Activated CD4-positive, alpha-beta memory T cell treated with anti-CD3 and anti-CD28 coated beads for 36 hours (primary cell): ENCODE data around the gene YPEL1. TPM values are rescaled to one million over a fixed set of nuclear protein-coding genes. Genes with fewer than 3 reads are reported as not detected.

Experiments used
- CTCF ChIA-PET: fragments of 350-600 bp; sonication (Branson Sonifier 250); formaldehyde crosslinking; loops from one replicate; lab custom pipeline; 2021; ENCODE audit warnings: antibody characterized with exemption, inconsistent platforms; lab: Charles Lee
- POLR2A ChIA-PET: fragments of 350-600 bp; sonication (Branson Sonifier 250); formaldehyde crosslinking; loops from one replicate; lab custom pipeline; 2021; ENCODE audit warnings: antibody characterized with exemption; lab: Charles Lee
- DNase-seq: peaks from one replicate; pipeline ENCODE4 v3.0.0-alpha.2; 2020
- H3K27ac Mint-ChIP-seq: one replicate; pipeline ENCODE4 v1.8.0; 2021; ENCODE audit warnings: mixed read lengths
- H3K27me3 Mint-ChIP-seq: one replicate; pipeline ENCODE4 v1.8.0; 2021; ENCODE audit warnings: mixed read lengths
- H3K36me3 Mint-ChIP-seq: one replicate; pipeline ENCODE4 v1.8.0; 2021; ENCODE audit warnings: mixed read lengths
- H3K4me1 Mint-ChIP-seq: one replicate; pipeline ENCODE4 v1.8.0; 2021; ENCODE audit warnings: low read depth, mixed read lengths
- H3K4me3 Mint-ChIP-seq: one replicate; pipeline ENCODE4 v1.8.0; 2021; ENCODE audit warnings: mild to moderate bottlenecking, mixed read lengths
- H3K9me3 Mint-ChIP-seq: one replicate; pipeline ENCODE4 v1.8.0; 2021; ENCODE audit warnings: mixed read lengths
- intact Hi-C: fragments of 100-400 bp; cut with micrococcal nuclease; formaldehyde crosslinking; loops from one replicate; pipeline ENCODE4 v1.15.1; 2023
- total RNA-seq, 2 experiments: library from RNA; stranded (reverse); gene quantifications; one replicate each; pipeline ENCODE4 v1.2.3, GENCODE V29; 2021

Gene YPEL1
- total RNA-seq, 2 experiments from 2014 or later = 1.6 to 1.8 TPM

- ChIA-PET POLR2A (no interaction called here), CTCF (interaction anchor here (1.1 to 1.4 kb wide), 2 partner anchors 35 to 51 kb away, joined by 3 read pairs; no protein-coding TSS in a partner anchor)
- H3K4me1 Mint-ChIP-seq = peaks cover 2% of the 10 kb centered on the region
- H3K4me3 Mint-ChIP-seq = no peak overlapping the region
- no peaks in the 10 kb centered on the region for H3K27me3 Mint-ChIP-seq
- peaks cover 39% of the 10 kb centered on the region for H3K36me3 Mint-ChIP-seq
- no peak for DNase-seq
- no peak overlapping the region for H3K27ac Mint-ChIP-seq
- no peaks in the 10 kb centered on the region for H3K9me3 Mint-ChIP-seq
- intact Hi-C loops = no loop called here
Measured at GRCh38 chr22:21674638-21675245, 60.9 kb downstream of the YPEL1 start.

- ChIA-PET CTCF (interaction anchor here (1.4 kb wide), 1 partner anchor 50 kb away, joined by 3 read pairs; no protein-coding TSS in a partner anchor), POLR2A (no interaction called here)
- Mint-ChIP-seq H3K4me3 (no peak overlapping the region), H3K9me3 (no peaks in the 10 kb centered on the region), H3K36me3 (peaks cover 41% of the 10 kb centered on the region), H3K27ac (no peak overlapping the region), H3K27me3 (no peaks in the 10 kb centered on the region), H3K4me1 (peaks cover 6% of the 10 kb centered on the region)
- DNase-seq = no peak
- intact Hi-C loops = no loop called here
Measured at GRCh38 chr22:21673534-21674321, 61.9 kb downstream of the YPEL1 start.

- Mint-ChIP-seq H3K27ac (no peak overlapping the region), H3K4me1 (peaks cover 13% of the 10 kb centered on the region), H3K27me3 (no peaks in the 10 kb centered on the region), H3K36me3 (peaks cover 39% of the 10 kb centered on the region), H3K9me3 (no peaks in the 10 kb centered on the region), H3K4me3 (no peak overlapping the region)
- POLR2A ChIA-PET = no interaction called here
- intact Hi-C loops = no loop called here
- no peak for DNase-seq
- CTCF ChIA-PET = no interaction called here
Measured at GRCh38 chr22:21672107-21672629, 63.4 kb downstream of the YPEL1 start.

- POLR2A ChIA-PET = no interaction called here
- intact Hi-C loops = no loop called here
- no peaks in the 10 kb centered on the region for H3K9me3 Mint-ChIP-seq
Measured at GRCh38 chr22:21669026-21669425, 66.6 kb downstream of the YPEL1 start.

GRCh38 chr22:21666786-21667185 lies 68.8 kb downstream of the YPEL1 start:
- POLR2A ChIA-PET = no interaction called here
- Mint-ChIP-seq H3K9me3 (no peaks in the 10 kb centered on the region), H3K27me3 (no peaks in the 10 kb centered on the region), H3K4me1 (peaks cover 21% of the 10 kb centered on the region), H3K4me3 (peak overlapping the region; percentile 99), H3K27ac (peak overlapping the region; percentile 91), H3K36me3 (peaks cover 10% of the 10 kb centered on the region)
- intact Hi-C loops = no loop called here
- DNase-seq = no peak
- CTCF ChIA-PET = interaction anchor here (1.5 to 2.2 kb wide), 2 partner anchors 20 to 38 kb away, joined by 4 to 8 read pairs; partner anchors contain the start of gene YDJC

More at GRCh38 chr22:21669026-21669425, 66.6 kb downstream of the YPEL1 start:
- Mint-ChIP-seq H3K27me3 (no peaks in the 10 kb centered on the region), H3K36me3 (peaks cover 21% of the 10 kb centered on the region), H3K4me1 (peaks cover 21% of the 10 kb centered on the region), H3K4me3 (no peak overlapping the region), H3K27ac (no peak overlapping the region)
- CTCF ChIA-PET = no interaction called here
- no peak for DNase-seq

GRCh38 chr22:21665047-21665851 lies 70.3 kb downstream of the YPEL1 start:
- intact Hi-C loops = loop anchor here (2.0 kb wide), 1 partner anchor 70 kb away; the partner anchor contains the start of gene YPEL1
- H3K9me3 Mint-ChIP-seq = no peaks in the 10 kb centered on the region
- ChIA-PET POLR2A (interaction anchor here (0.7 to 1.4 kb wide), 3 partner anchors 10 to 71 kb away, joined by 3 to 7 read pairs (median 6); partner anchors contain the start of genes YDJC and YPEL1), CTCF (interaction anchor here (1.3 to 2.2 kb wide), 4 partner anchors 19 to 307 kb away, joined by 4 to 8 read pairs (median 4); partner anchors contain the start of gene YDJC)
- peak overlapping the region; percentile 99 for H3K4me3 Mint-ChIP-seq
- H3K4me1 Mint-ChIP-seq = peaks cover 21% of the 10 kb centered on the region
- peak overlapping the region; percentile 91 for H3K27ac Mint-ChIP-seq
- no peak for DNase-seq
- H3K36me3 Mint-ChIP-seq = peaks cover 3% of the 10 kb centered on the region
- H3K27me3 Mint-ChIP-seq = no peaks in the 10 kb centered on the region

- H3K36me3 Mint-ChIP-seq = no peaks in the 10 kb centered on the region
- no peaks in the 10 kb centered on the region for H3K27me3 Mint-ChIP-seq
- no peak overlapping the region for H3K4me3 Mint-ChIP-seq
- H3K9me3 Mint-ChIP-seq = no peaks in the 10 kb centered on the region
- H3K4me1 Mint-ChIP-seq = peaks cover 15% of the 10 kb centered on the region
- no peak for DNase-seq
- H3K27ac Mint-ChIP-seq = no peak overlapping the region
- POLR2A ChIA-PET = no interaction called here
- CTCF ChIA-PET = interaction anchor here (1.2 kb wide), 1 partner anchor 22 kb away, joined by 3 read pairs; no protein-coding TSS in a partner anchor
- intact Hi-C loops = loop anchor here (2.0 kb wide), 1 partner anchor 71 kb away; the partner anchor contains the start of gene YPEL1
Measured at GRCh38 chr22:21663738-21664137, 71.9 kb downstream of the YPEL1 start.

GRCh38 chr22:21661991-21662390 lies 73.6 kb downstream of the YPEL1 start:
- no peak overlapping the region for H3K4me3 Mint-ChIP-seq
- POLR2A ChIA-PET = no interaction called here
- H3K4me1 Mint-ChIP-seq = peaks cover 15% of the 10 kb centered on the region
- no peak overlapping the region for H3K27ac Mint-ChIP-seq
- H3K27me3 Mint-ChIP-seq = no peaks in the 10 kb centered on the region
- intact Hi-C loops = no loop called here
- CTCF ChIA-PET = no interaction called here
- no peaks in the 10 kb centered on the region for H3K36me3 Mint-ChIP-seq
- no peaks in the 10 kb centered on the region for H3K9me3 Mint-ChIP-seq
- no peak for DNase-seq

GRCh38 chr22:21660904-21661303 lies 74.7 kb downstream of the YPEL1 start:
- Mint-ChIP-seq H3K9me3 (no peaks in the 10 kb centered on the region), H3K27me3 (no peaks in the 10 kb centered on the region), H3K36me3 (no peaks in the 10 kb centered on the region), H3K4me1 (peaks cover 19% of the 10 kb centered on the region), H3K4me3 (no peak overlapping the region), H3K27ac (no peak overlapping the region)
- ChIA-PET POLR2A (no interaction called here), CTCF (no interaction called here)
- DNase-seq = no peak
- intact Hi-C loops = no loop called here

- Mint-ChIP-seq H3K4me3 (no peak overlapping the region), H3K9me3 (no peaks in the 10 kb centered on the region), H3K4me1 (peaks cover 17% of the 10 kb centered on the region), H3K27ac (no peak overlapping the region), H3K36me3 (no peaks in the 10 kb centered on the region), H3K27me3 (no peaks in the 10 kb centered on the region)
- ChIA-PET CTCF (interaction anchor here (2.3 kb wide), 1 partner anchor 17 kb away, joined by 11 read pairs; the partner anchor contains the start of gene SDF2L1), POLR2A (no interaction called here)
- DNase-seq = no peak
- intact Hi-C loops = no loop called here
Measured at GRCh38 chr22:21659864-21660525, 75.6 kb downstream of the YPEL1 start.
